WTC11 (cell line): ENCODE data around the gene ANO10.

Experiments
- ATF3 ChIP-seq: sonication (generic); formaldehyde crosslinking; conservative IDR thresholded peaks from 2 replicates; pipeline ENCODE4 v1.8.1; 2022; ENCODE audit warnings: mild to moderate bottlenecking, missing genetic modification reagents
- CTCF ChIP-seq: fragments of 200-600 bp; IDR thresholded peaks from 2 replicates; pipeline ENCODE4 v1.8.0; 2022; ENCODE audit warnings: antibody characterized with exemption
- NFE2L1 ChIP-seq: sonication (generic); formaldehyde crosslinking; IDR thresholded peaks from 2 replicates; pipeline ENCODE4 v1.8.1; 2023; ENCODE audit warnings: missing genetic modification reagents
- TP53 ChIP-seq: sonication (generic); formaldehyde crosslinking; IDR thresholded peaks from 2 replicates; pipeline ENCODE4 v1.8.1; 2023; ENCODE audit warnings: mild to moderate bottlenecking, missing genetic modification reagents

- no peak for TF ChIP-seq ATF3
- TF ChIP-seq TP53 (CRISPR knock-in tag) = no peak
- TF ChIP-seq CTCF = no peak
- TF ChIP-seq NFE2L1 (CRISPR knock-in tag) = no peak
These were observed 106.4 kb downstream of the ANO10 start for GRCh38 chr3:43515208-43515917.
